Neural cell (in vitro differentiated cells): ENCODE results near the gene MBNL2. TPM values are rescaled to one million over a fixed set of nuclear protein-coding genes. Genes with fewer than 3 reads are reported as not detected.

ENCODE experiments used
- H2AFZ ChIP-seq: fragments of 200-600, 300-800 bp; sonication (generic), shearing (Covaris generic); 2 replicates; pipeline ENCODE4 v1.6.0; 2014; ENCODE audit warnings: low read depth, mild to moderate bottlenecking, antibody characterized with exemption, low read length, moderate library complexity
- H3F3A ChIP-seq: fragments of 200-600 bp; shearing (Covaris generic); 2 replicates; pipeline ENCODE4 v1.6.1; 2016; ENCODE audit warnings: mild to moderate bottlenecking, moderate library complexity, mixed read lengths, antibody characterized with exemption, low read length; ENCODE audit not compliant: insufficient read depth, poor library complexity, severe bottlenecking
- H3K27ac ChIP-seq: fragments of 200-600, 300-800 bp; sonication (generic), shearing (Covaris generic); 2 replicates; pipeline ENCODE4 v1.5.1; 2014; ENCODE audit warnings: mild to moderate bottlenecking, low read length, moderate library complexity
- H3K27me3 ChIP-seq: fragments of 300-800, 200-600 bp; sonication (generic), shearing (Covaris generic); 2 replicates; pipeline ENCODE4 v1.6.0; 2014; ENCODE audit warnings: mild to moderate bottlenecking, low read depth, low read length, moderate library complexity; ENCODE audit not compliant: insufficient read depth
- H3K36me3 ChIP-seq: fragments of 300-800, 200-600 bp; sonication (generic), shearing (Covaris generic); 2 replicates; pipeline ENCODE4 v1.5.1; 2014; ENCODE audit warnings: mild to moderate bottlenecking, antibody characterized with exemption, low read length, moderate library complexity; ENCODE audit not compliant: insufficient read depth
- H3K4me2 ChIP-seq: fragments of 300-800, 200-600 bp; sonication (generic), shearing (Covaris generic); 2 replicates; pipeline ENCODE4 v1.6.0; 2014; ENCODE audit warnings: mild to moderate bottlenecking, low read length
- H3K4me3 ChIP-seq: fragments of 300-800, 200-600 bp; sonication (generic), shearing (Covaris generic); 2 replicates; pipeline ENCODE4 v1.5.1; 2014; ENCODE audit warnings: mild to moderate bottlenecking, low read length, moderate library complexity
- H3K79me2 ChIP-seq: fragments of 200-600 bp; shearing (Covaris generic); replicated peaks from 2 replicates; pipeline ENCODE4 v1.6.0; 2014; ENCODE audit warnings: mild to moderate bottlenecking, low read length, moderate library complexity; ENCODE audit not compliant: insufficient read depth
- H3K9ac ChIP-seq: fragments of 300-800, 200-600 bp; sonication (generic), shearing (Covaris generic); 2 replicates; pipeline ENCODE4 v1.6.1; 2016; ENCODE audit warnings: mild to moderate bottlenecking, low read length, mixed read lengths
- H3K9me2 ChIP-seq: fragments of 200-600 bp; shearing (Covaris generic); 2 replicates; pipeline ENCODE4 v1.6.1; 2016; ENCODE audit warnings: mild to moderate bottlenecking, low read length, mixed read lengths; ENCODE audit not compliant: insufficient read depth
- H3K9me3 ChIP-seq: fragments of 200-600, 300-800 bp; sonication (generic), shearing (Covaris generic); 2 replicates; pipeline ENCODE4 v1.6.1; 2016; ENCODE audit warnings: mild to moderate bottlenecking, mixed run types, low read length, moderate library complexity, mixed read lengths
- H4K20me1 ChIP-seq: fragments of 200-600 bp; shearing (Covaris generic); 2 replicates; pipeline ENCODE4 v1.6.1; 2016; ENCODE audit warnings: mild to moderate bottlenecking, mixed run types; ENCODE audit not compliant: insufficient read depth
- CTCF ChIP-seq: fragments of 450-650 bp; IDR thresholded peaks from 2 replicates; pipeline ENCODE4 v1.5.1; 2014; ENCODE audit warnings: antibody characterized with exemption, mild to moderate bottlenecking, moderate library complexity; ENCODE audit not compliant: poor library complexity, severe bottlenecking
- EP300 ChIP-seq: fragments of 450-650 bp; conservative IDR thresholded peaks from 2 replicates; pipeline ENCODE4 v1.6.1; 2014; ENCODE audit warnings: antibody characterized with exemption, mild to moderate bottlenecking, moderate library complexity; ENCODE audit not compliant: poor library complexity, severe bottlenecking
- EZH2 ChIP-seq: fragments of 200-600, 300-800 bp; shearing (Covaris generic), sonication (generic); IDR thresholded peaks from 2 replicates; pipeline ENCODE4 v1.6.1; 2014; ENCODE audit warnings: antibody characterized with exemption, low read length, borderline replicate concordance, mild to moderate bottlenecking; ENCODE audit not compliant: insufficient read depth, poor library complexity, severe bottlenecking
- MXI1 ChIP-seq: fragments of 450-650 bp; conservative IDR thresholded peaks from 2 replicates; pipeline ENCODE4 v1.6.1; 2014; ENCODE audit warnings: antibody characterized with exemption, mild to moderate bottlenecking; ENCODE audit not compliant: poor library complexity, severe bottlenecking
- POLR2AphosphoS5 ChIP-seq: IDR thresholded peaks from 2 replicates; pipeline ENCODE4 v1.6.1; 2012
- RAD21 ChIP-seq: fragments of 450-650 bp; conservative IDR thresholded peaks from 2 replicates; pipeline ENCODE4 v1.6.1; 2014; ENCODE audit warnings: antibody characterized with exemption, mild to moderate bottlenecking, moderate library complexity
- SMC3 ChIP-seq: fragments of 450-650 bp; conservative IDR thresholded peaks from 2 replicates; pipeline ENCODE4 v1.6.1; 2014; ENCODE audit warnings: antibody characterized with exemption, mild to moderate bottlenecking, moderate library complexity; ENCODE audit not compliant: poor library complexity
- TAF1 ChIP-seq: IDR thresholded peaks from 2 replicates; pipeline ENCODE4 v1.6.1; 2012; ENCODE audit warnings: low read depth
- polyA plus RNA-seq: library from polyadenylated mRNA; depleted of rRNA; stranded (reverse); fragments of >200 nt; gene quantifications from 2 replicates; pipeline ENCODE4 v1.2.3, GENCODE V29; 2014
- TF ChIP-seq, protein P1 (sequence below): IDR thresholded peaks from 2 replicates; pipeline ENCODE4 v1.6.1; 2012; ENCODE audit warnings: borderline replicate concordance

Gene MBNL2
- polyA plus RNA-seq, 1 donor from 2014 or later = 4.3 TPM

- H3K9ac ChIP-seq = no peak overlapping the region
- H3K4me2 ChIP-seq = no peak overlapping the region
- no peak for TF ChIP-seq SMC3
- TF ChIP-seq, protein P1, sequence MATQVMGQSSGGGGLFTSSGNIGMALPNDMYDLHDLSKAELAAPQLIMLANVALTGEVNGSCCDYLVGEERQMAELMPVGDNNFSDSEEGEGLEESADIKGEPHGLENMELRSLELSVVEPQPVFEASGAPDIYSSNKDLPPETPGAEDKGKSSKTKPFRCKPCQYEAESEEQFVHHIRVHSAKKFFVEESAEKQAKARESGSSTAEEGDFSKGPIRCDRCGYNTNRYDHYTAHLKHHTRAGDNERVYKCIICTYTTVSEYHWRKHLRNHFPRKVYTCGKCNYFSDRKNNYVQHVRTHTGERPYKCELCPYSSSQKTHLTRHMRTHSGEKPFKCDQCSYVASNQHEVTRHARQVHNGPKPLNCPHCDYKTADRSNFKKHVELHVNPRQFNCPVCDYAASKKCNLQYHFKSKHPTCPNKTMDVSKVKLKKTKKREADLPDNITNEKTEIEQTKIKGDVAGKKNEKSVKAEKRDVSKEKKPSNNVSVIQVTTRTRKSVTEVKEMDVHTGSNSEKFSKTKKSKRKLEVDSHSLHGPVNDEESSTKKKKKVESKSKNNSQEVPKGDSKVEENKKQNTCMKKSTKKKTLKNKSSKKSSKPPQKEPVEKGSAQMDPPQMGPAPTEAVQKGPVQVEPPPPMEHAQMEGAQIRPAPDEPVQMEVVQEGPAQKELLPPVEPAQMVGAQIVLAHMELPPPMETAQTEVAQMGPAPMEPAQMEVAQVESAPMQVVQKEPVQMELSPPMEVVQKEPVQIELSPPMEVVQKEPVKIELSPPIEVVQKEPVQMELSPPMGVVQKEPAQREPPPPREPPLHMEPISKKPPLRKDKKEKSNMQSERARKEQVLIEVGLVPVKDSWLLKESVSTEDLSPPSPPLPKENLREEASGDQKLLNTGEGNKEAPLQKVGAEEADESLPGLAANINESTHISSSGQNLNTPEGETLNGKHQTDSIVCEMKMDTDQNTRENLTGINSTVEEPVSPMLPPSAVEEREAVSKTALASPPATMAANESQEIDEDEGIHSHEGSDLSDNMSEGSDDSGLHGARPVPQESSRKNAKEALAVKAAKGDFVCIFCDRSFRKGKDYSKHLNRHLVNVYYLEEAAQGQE = no peak
- TF ChIP-seq CTCF = no peak
- TF ChIP-seq RAD21 = no peak
- no peak for TF ChIP-seq TAF1
- TF ChIP-seq EZH2 = no peak
- TF ChIP-seq POLR2AphosphoS5 = no peak
- no peak for TF ChIP-seq EP300
- no peak for TF ChIP-seq MXI1
Measured at GRCh38 chr13:97258801-97259200, 36.7 kb downstream of the MBNL2 start.

DNA sequence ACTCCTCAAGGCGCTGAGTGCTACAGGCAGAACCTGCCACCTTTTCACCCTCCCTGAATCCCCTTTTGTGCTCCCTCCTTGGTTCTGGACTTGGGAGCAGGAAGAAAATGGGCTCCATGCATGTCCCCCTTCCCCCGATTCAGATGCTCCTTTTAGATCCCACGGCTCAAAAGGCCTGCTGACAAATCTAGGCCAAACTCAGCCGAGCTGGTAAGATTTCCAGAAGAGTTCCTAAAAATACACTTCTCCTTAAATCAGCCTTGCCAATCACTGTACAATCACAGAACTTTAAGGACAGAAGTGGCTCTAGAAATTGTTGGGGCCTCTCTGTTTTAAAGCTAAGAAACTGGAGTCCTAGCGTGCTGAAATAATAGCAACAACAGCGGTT lies 37.3 kb downstream of the MBNL2 start:
- Histone ChIP-seq H3K4me3 (no peak overlapping the region), H3K9me3 (no peaks in the 10 kb centered on the region), H3K9me2 (no peaks in the 10 kb centered on the region), H3K4me2 (no peak overlapping the region), H3K27ac (no peak overlapping the region), H4K20me1 (no peaks in the 10 kb centered on the region), H2AFZ (no peak overlapping the region), H3K36me3 (no peaks in the 10 kb centered on the region), H3K9ac (no peak overlapping the region), H3K79me2 (no peaks in the 10 kb centered on the region), H3F3A (no peaks in the 10 kb centered on the region), H3K27me3 (no peaks in the 10 kb centered on the region)
- TF ChIP-seq RAD21 (no peak), TAF1 (no peak), CTCF (no peak), EP300 (no peak), SMC3 (no peak), MXI1 (no peak), EZH2 (no peak), POLR2AphosphoS5 (no peak)
- TF ChIP-seq, protein P1 = no peak

More at GRCh38 chr13:97258801-97259200, 36.7 kb downstream of the MBNL2 start:
- no peaks in the 10 kb centered on the region for H3K9me3 ChIP-seq
- no peaks in the 10 kb centered on the region for H4K20me1 ChIP-seq
- no peak overlapping the region for H2AFZ ChIP-seq
- H3K9me2 ChIP-seq = no peaks in the 10 kb centered on the region
- no peaks in the 10 kb centered on the region for H3K79me2 ChIP-seq
- no peaks in the 10 kb centered on the region for H3F3A ChIP-seq
- H3K27me3 ChIP-seq = no peaks in the 10 kb centered on the region
- no peaks in the 10 kb centered on the region for H3K36me3 ChIP-seq
- H3K4me3 ChIP-seq = no peak overlapping the region
- no peak overlapping the region for H3K27ac ChIP-seq
